Measurements from ENCODE around the gene LHFPL3.

The LHFPL3 gene

GRCh38 chr7:104848138-104848990 is 520.0 kb downstream of the LHFPL3 start:
- Histone ChIP-seq H4K20me1 (no peaks in the 10 kb centered on the region), H3K4me2 (no peak overlapping the region), H3K36me3 (no peaks in the 10 kb centered on the region), H3K9ac (no peak overlapping the region), H3K27me3 (no peaks in the 10 kb centered on the region), H3K9me3 (replicated peaks in 1 of 11) (no peaks in the 10 kb centered on the region), H3K27ac (no peak overlapping the region), H3K4me1 (no peaks in the 10 kb centered on the region), H3K4me3 (no peak overlapping the region)
- TF ChIP-seq Cebpa-rat (IDR thresholded peaks at IDR 0.05): no peak

GRCh38 chr7:104850374-104850773 is 522.0 kb downstream of the LHFPL3 start:
- Histone ChIP-seq H4K20me1 (no peaks in the 10 kb centered on the region), H3K4me2 (no peak overlapping the region), H3K36me3 (no peaks in the 10 kb centered on the region), H3K9ac (no peak overlapping the region), H3K4me1 (no peaks in the 10 kb centered on the region; a peak in 1 of 20 replicates), H3K9me3 (replicated peaks in 1 of 11) (no peaks in the 10 kb centered on the region), H3K27ac (no peak overlapping the region), H3K4me3 (no peak overlapping the region), H3K27me3 (no peaks in the 10 kb centered on the region)
- no peak for TF ChIP-seq Cebpa-rat (IDR thresholded peaks at IDR 0.05)

- no peak overlapping the region for H3K27ac ChIP-seq
- H4K20me1 ChIP-seq: no peaks in the 10 kb centered on the region
- TF ChIP-seq Cebpa-rat (IDR thresholded peaks at IDR 0.05): no peak
- no peaks in the 10 kb centered on the region; a peak in 1 of 20 replicates for H3K4me1 ChIP-seq
- no peak overlapping the region for H3K4me3 ChIP-seq
- H3K9me3 ChIP-seq (replicated peaks in 1 of 11): no peaks in the 10 kb centered on the region
- H3K36me3 ChIP-seq: no peaks in the 10 kb centered on the region
- no peak overlapping the region for H3K9ac ChIP-seq
- no peak overlapping the region for H3K4me2 ChIP-seq
- no peaks in the 10 kb centered on the region for H3K27me3 ChIP-seq
Measured at GRCh38 chr7:104851268-104851667, 522.9 kb downstream of the LHFPL3 start.

- Histone ChIP-seq H3K27me3 (no peaks in the 10 kb centered on the region), H3K9ac (no peak overlapping the region), H3K36me3 (no peaks in the 10 kb centered on the region), H3K9me3 (replicated peaks in 1 of 11) (no peaks in the 10 kb centered on the region), H3K4me2 (no peak overlapping the region), H3K4me3 (no peak overlapping the region), H3K4me1 (peaks cover 1 to 6% (median 4%) of the 10 kb centered on the region in 10 experiments), H4K20me1 (no peaks in the 10 kb centered on the region), H3K27ac (no peak overlapping the region)
- TF ChIP-seq Cebpa-rat (IDR thresholded peaks at IDR 0.05): no peak
Measured at GRCh38 chr7:104852386-104852785, 524.0 kb downstream of the LHFPL3 start.

GRCh38 chr7:104855861-104856260 is 527.5 kb downstream of the LHFPL3 start:
- Histone ChIP-seq H3K4me2 (no peak overlapping the region), H3K27ac (no peak overlapping the region), H3K4me3 (no peak overlapping the region), H3K36me3 (no peaks in the 10 kb centered on the region), H3K27me3 (no peaks in the 10 kb centered on the region), H3K9ac (no peak overlapping the region), H3K9me3 (replicated peaks in 1 of 11) (no peaks in the 10 kb centered on the region), H3K4me1 (peaks cover 8 to 16% (median 14%) of the 10 kb centered on the region in 10 experiments), H4K20me1 (no peaks in the 10 kb centered on the region)
- TF ChIP-seq Cebpa-rat (IDR thresholded peaks at IDR 0.05): no peak

GRCh38 chr7:104857458-104858425 is 529.3 kb downstream of the LHFPL3 start:
- no peaks in the 10 kb centered on the region for H3K36me3 ChIP-seq
- H3K27ac ChIP-seq: 0 out of 22 replicates have a peak overlapping the region, but pooled peaks of 1 of the 11 experiments have one; percentile 5
- H3K4me2 ChIP-seq: peak overlapping the region; percentile 32 to 69 (median 64); a peak in 20 of 22 replicates
- H3K4me3 ChIP-seq: no peak overlapping the region; a peak in 1 of 20 replicates
- H3K27me3 ChIP-seq: no peaks in the 10 kb centered on the region
- peaks cover 8 to 16% (median 14%) of the 10 kb centered on the region in 10 experiments for H3K4me1 ChIP-seq
- no peak for TF ChIP-seq Cebpa-rat (IDR thresholded peaks at IDR 0.05)
- H3K9ac ChIP-seq: 0 out of 22 replicates have a peak overlapping the region, but pooled peaks of 1 of the 11 experiments have one; percentile 48
- H3K9me3 ChIP-seq (replicated peaks in 1 of 11): no peaks in the 10 kb centered on the region
- H4K20me1 ChIP-seq: no peaks in the 10 kb centered on the region

GRCh38 chr7:104859754-104860426 is 531.5 kb downstream of the LHFPL3 start:
- H3K9me3 ChIP-seq (replicated peaks in 1 of 11): peaks cover 0 to 13% (median 9%) of the 10 kb centered on the region in 11 experiments; a peak in 12 of 22 replicates
- H3K4me3 ChIP-seq: no peak overlapping the region
- no peaks in the 10 kb centered on the region for H3K27me3 ChIP-seq
- TF ChIP-seq Cebpa-rat (IDR thresholded peaks at IDR 0.05): no peak
- H3K36me3 ChIP-seq: no peaks in the 10 kb centered on the region
- no peak overlapping the region for H3K4me2 ChIP-seq
- H3K27ac ChIP-seq: no peak overlapping the region
- H3K4me1 ChIP-seq: peaks cover 8 to 16% (median 14%) of the 10 kb centered on the region in 10 experiments
- H3K9ac ChIP-seq: no peak overlapping the region
- H4K20me1 ChIP-seq: no peaks in the 10 kb centered on the region

GRCh38 chr7:104861729-104862390 is 533.5 kb downstream of the LHFPL3 start:
- Histone ChIP-seq H3K9me3 (replicated peaks in 1 of 11) (peaks cover 0 to 13% (median 9%) of the 10 kb centered on the region in 11 experiments; a peak in 12 of 22 replicates), H3K27me3 (no peaks in the 10 kb centered on the region), H3K9ac (no peak overlapping the region), H4K20me1 (no peaks in the 10 kb centered on the region), H3K36me3 (no peaks in the 10 kb centered on the region), H3K4me3 (no peak overlapping the region), H3K4me2 (no peak overlapping the region), H3K27ac (no peak overlapping the region), H3K4me1 (peaks cover 8 to 16% (median 14%) of the 10 kb centered on the region in 10 experiments)
- TF ChIP-seq Cebpa-rat (IDR thresholded peaks at IDR 0.05): no peak
